Trophoblast cell (in vitro differentiated cells and primary cell): ENCODE measurements around the gene ARMC2.
A peak's percentile ranks its signal among the peaks of the same experiment; 100 is the strongest.

ENCODE experiments used
- DNase-seq, 2 donors: peaks; one replicate each; pipeline ENCODE4 v3.0.0-alpha.2; 2016
- H2AFZ ChIP-seq: 2 replicates; pipeline ENCODE4 v1.6.1; 2013; ENCODE audit warnings: low read length, moderate library complexity, mild to moderate bottlenecking; ENCODE audit not compliant: insufficient read depth, poor library complexity
- H2AK5ac ChIP-seq: 2 replicates; pipeline ENCODE4 v1.6.1; 2013; ENCODE audit warnings: mild to moderate bottlenecking, low read length
- H2BK120ac ChIP-seq: 2 replicates; pipeline ENCODE4 v1.6.1; 2013; ENCODE audit warnings: low read length, mild to moderate bottlenecking, moderate library complexity; ENCODE audit not compliant: insufficient read depth, poor library complexity
- H2BK12ac ChIP-seq: 2 replicates; pipeline ENCODE4 v1.6.1; 2013; ENCODE audit warnings: mild to moderate bottlenecking, low read length, moderate library complexity
- H2BK5ac ChIP-seq: 2 replicates; pipeline ENCODE4 v1.6.1; 2013; ENCODE audit warnings: low read length, low read depth, moderate library complexity, mild to moderate bottlenecking; ENCODE audit not compliant: poor library complexity
- H3K14ac ChIP-seq: 2 replicates; pipeline ENCODE4 v1.6.1; 2013; ENCODE audit warnings: mild to moderate bottlenecking, low read length
- H3K18ac ChIP-seq: 2 replicates; pipeline ENCODE4 v1.6.1; 2013; ENCODE audit warnings: mild to moderate bottlenecking, low read length
- H3K23ac ChIP-seq: 2 replicates; pipeline ENCODE4 v1.6.1; 2013; ENCODE audit warnings: low read length
- H3K27ac ChIP-seq: 2 replicates; pipeline ENCODE4 v1.5.1; 2013; ENCODE audit warnings: low read depth, mild to moderate bottlenecking, inconsistent platforms, low read length, moderate library complexity
- H3K27me3 ChIP-seq: 2 replicates; pipeline ENCODE4 v1.6.1; 2013; ENCODE audit warnings: inconsistent platforms, mild to moderate bottlenecking, low read length, moderate library complexity; ENCODE audit not compliant: insufficient read depth
- H3K36me3 ChIP-seq, 2 experiments: 1 replicate in 1 of 2; 2 replicates in 1 of 2; pipeline ENCODE4 v1.6.1; 2013; ENCODE audit warnings: low read length in 2 of 2, mild to moderate bottlenecking in 2 of 2, moderate library complexity in 1 of 2; ENCODE audit not compliant: insufficient read depth in 2 of 2, control insufficient read depth in 1 of 2
- H3K4ac ChIP-seq: 2 replicates; pipeline ENCODE4 v1.6.1; 2013; ENCODE audit warnings: low read depth, mild to moderate bottlenecking, low read length, moderate library complexity
- H3K4me1 ChIP-seq, 2 experiments: 1 replicate in 1 of 2; 2 replicates in 1 of 2; pipeline ENCODE4 v1.6.1; 2013; ENCODE audit warnings: low read length in 2 of 2, mild to moderate bottlenecking in 2 of 2, moderate library complexity in 1 of 2; ENCODE audit not compliant: insufficient read depth in 2 of 2, control insufficient read depth in 1 of 2
- H3K4me2 ChIP-seq: 2 replicates; pipeline ENCODE4 v1.6.1; 2013; ENCODE audit warnings: inconsistent platforms, mild to moderate bottlenecking, low read length, moderate library complexity
- H3K4me3 ChIP-seq: 2 replicates; pipeline ENCODE4 v1.5.1; 2013; ENCODE audit warnings: mild to moderate bottlenecking, low read depth, low read length, inconsistent platforms
- H3K79me1 ChIP-seq: one replicate; pipeline ENCODE4 v1.6.1; 2013; ENCODE audit warnings: low read length
- H3K79me2 ChIP-seq: 2 replicates; pipeline ENCODE4 v1.6.1; 2013; ENCODE audit warnings: low read length, mild to moderate bottlenecking; ENCODE audit not compliant: control insufficient read depth, insufficient read depth, poor library complexity
- H3K9ac ChIP-seq: 2 replicates; pipeline ENCODE4 v1.6.1; 2013; ENCODE audit warnings: mild to moderate bottlenecking, low read length
- H3K9me3 ChIP-seq: 2 replicates; pipeline ENCODE4 v1.6.1; 2013; ENCODE audit warnings: low read depth, mild to moderate bottlenecking, control low read depth, inconsistent platforms, low read length; ENCODE audit not compliant: insufficient read depth
- H4K12ac ChIP-seq: 2 replicates; pipeline ENCODE4 v1.6.1; 2013; ENCODE audit warnings: low read depth, mild to moderate bottlenecking, low read length, moderate library complexity
- H4K8ac ChIP-seq: 2 replicates; pipeline ENCODE4 v1.6.1; 2013; ENCODE audit warnings: low read depth, mild to moderate bottlenecking, low read length, moderate library complexity
- H4K91ac ChIP-seq: one replicate; pipeline ENCODE4 v1.6.1; 2013; ENCODE audit warnings: low read depth, mild to moderate bottlenecking, low read length, moderate library complexity
- WGBS: extraction: QIAGEN DNeasy Blood & Tissue Kit; methylation state at CpG from one replicate; pipeline ENCODE4 v1.1.7; 2013; ENCODE audit warnings: missing lambda C conversion rate; ENCODE audit not compliant: insufficient read length, insufficient coverage; ENCODE audit errors: extremely low coverage; 5-methylcytosine and 5-hydroxymethylcytosine counted together

ARMC2 gene

DNA sequence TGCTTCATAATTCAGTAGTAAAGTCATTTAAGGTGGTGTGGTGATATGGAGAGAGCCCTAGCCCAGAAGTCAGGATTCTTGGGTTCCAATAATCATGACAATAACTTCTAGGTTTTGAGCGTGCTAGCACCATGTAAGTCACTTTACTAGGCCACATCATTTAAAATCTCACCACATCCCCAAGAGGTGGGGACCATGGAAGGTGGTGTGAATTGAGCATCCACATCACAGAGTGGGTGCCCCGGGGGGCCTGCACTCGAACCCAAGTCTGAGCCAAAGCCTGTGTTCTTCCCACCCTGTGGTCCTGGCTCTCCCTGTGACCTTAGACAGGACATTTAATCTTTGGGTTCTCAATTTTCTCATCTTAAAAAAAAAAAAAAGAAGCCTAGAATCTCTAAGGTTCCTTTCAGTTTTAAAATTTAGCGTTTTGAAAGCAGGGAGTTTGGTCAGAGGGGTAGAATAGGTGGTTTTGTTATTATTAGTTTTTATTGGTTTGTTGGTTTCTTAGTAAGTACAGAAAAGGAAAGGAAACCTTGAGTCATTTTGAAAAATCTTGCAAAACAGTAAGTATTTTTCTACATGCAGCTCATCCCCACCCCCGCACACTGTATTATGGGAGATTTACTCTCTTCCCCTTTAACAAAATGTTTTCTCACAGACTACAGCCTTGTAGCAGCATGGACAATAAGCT, 26.4 kb downstream of the ARMC2 start:
- no CpG with 5 or more reads among the region's 5 CpGs for WGBS
- Histone ChIP-seq H4K12ac (no peak overlapping the region), H3K9ac (no peak overlapping the region), H2BK120ac (no peak overlapping the region), H3K23ac (no peak overlapping the region), H2BK12ac (no peak overlapping the region), H3K4me2 (no peak overlapping the region), H3K18ac (no peak overlapping the region), H2BK5ac (no peak overlapping the region), H3K79me2 (no peaks in the 10 kb centered on the region), H3K36me3 (no peaks in the 10 kb centered on the region), H3K4me3 (no peak overlapping the region), H3K79me1 (no peaks in the 10 kb centered on the region), H2AFZ (no peak overlapping the region), H2AK5ac (no peak overlapping the region), H3K9me3 (peaks cover 2% of the 10 kb centered on the region), H3K4ac (no peak overlapping the region), H3K4me1 (peaks cover 0 to 4% of the 10 kb centered on the region in 2 experiments), H3K27me3 (no peaks in the 10 kb centered on the region), H3K14ac (no peak overlapping the region), H3K27ac (no peak overlapping the region), H4K91ac (no peak overlapping the region), H4K8ac (no peak overlapping the region)
- DNase-seq, result peak in 1 of 2 donors; percentile 50

GRCh38 chr6:108875161-108875555, 26.9 kb downstream of the ARMC2 start:
- H3K4ac ChIP-seq, result no peak overlapping the region
- no peak overlapping the region for H3K27ac ChIP-seq
- peaks cover 2% of the 10 kb centered on the region for H3K9me3 ChIP-seq
- H3K36me3 ChIP-seq, result no peaks in the 10 kb centered on the region
- H3K14ac ChIP-seq, result no peak overlapping the region
- H3K4me1 ChIP-seq, result peaks cover 0 to 3% of the 10 kb centered on the region in 2 experiments
- H4K91ac ChIP-seq, result no peak overlapping the region
- no peaks in the 10 kb centered on the region for H3K79me2 ChIP-seq
- no peak overlapping the region for H4K8ac ChIP-seq
- no peak overlapping the region for H4K12ac ChIP-seq
- no peak overlapping the region for H2BK12ac ChIP-seq
- no peaks in the 10 kb centered on the region for H3K79me1 ChIP-seq
- H3K4me2 ChIP-seq, result no peak overlapping the region
- DNase-seq, result no peak
- H2AK5ac ChIP-seq, result no peak overlapping the region
- H3K18ac ChIP-seq, result no peak overlapping the region
- H3K4me3 ChIP-seq, result no peak overlapping the region
- no peak overlapping the region for H3K23ac ChIP-seq
- no peak overlapping the region for H2BK5ac ChIP-seq
- H3K27me3 ChIP-seq, result no peaks in the 10 kb centered on the region
- no peak overlapping the region for H2BK120ac ChIP-seq
- H2AFZ ChIP-seq, result no peak overlapping the region
- no peak overlapping the region for H3K9ac ChIP-seq

DNA sequence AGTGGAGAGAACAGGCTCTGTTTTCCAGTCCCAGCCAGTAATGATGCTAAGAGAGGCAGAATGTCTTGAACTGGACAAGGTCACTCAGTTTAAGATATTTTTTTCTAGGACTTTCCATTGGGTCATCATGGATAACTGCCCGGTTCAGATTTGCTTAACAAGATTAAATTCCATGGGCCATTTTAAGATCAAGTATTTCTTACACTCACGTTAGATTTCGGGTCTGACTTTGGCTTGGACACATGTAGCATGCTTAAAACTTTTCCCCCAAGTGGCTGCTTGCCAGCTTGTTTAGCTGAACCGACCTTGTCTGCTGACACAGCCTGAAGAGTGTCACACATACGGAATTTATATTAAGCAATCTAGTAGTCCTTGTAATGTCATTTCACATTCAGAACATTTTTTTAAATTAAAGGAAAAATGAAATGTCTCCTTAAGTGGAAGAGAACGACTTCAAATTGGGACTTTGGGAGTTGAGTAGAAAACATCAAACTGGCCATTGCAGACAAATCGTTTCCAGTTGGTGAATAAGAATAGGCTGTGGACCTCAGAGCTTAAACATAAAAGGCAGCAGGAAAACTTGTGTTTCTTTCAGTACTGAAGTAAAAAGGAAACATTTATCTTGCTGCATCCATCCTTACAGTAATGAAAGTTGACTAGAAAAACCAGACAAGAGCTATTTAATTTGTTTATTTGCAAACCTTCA, 29.0 kb downstream of the ARMC2 start:
- Histone ChIP-seq H3K36me3 (no peaks in the 10 kb centered on the region), H3K4me2 (no peak overlapping the region), H3K9me3 (peaks cover 2% of the 10 kb centered on the region), H3K18ac (no peak overlapping the region), H2BK12ac (no peak overlapping the region), H3K4ac (no peak overlapping the region), H3K27ac (no peak overlapping the region), H4K8ac (no peak overlapping the region), H3K79me1 (no peaks in the 10 kb centered on the region), H3K4me1 (peaks cover 0 to 3% of the 10 kb centered on the region in 2 experiments), H3K27me3 (no peaks in the 10 kb centered on the region), H3K14ac (no peak overlapping the region), H3K79me2 (no peaks in the 10 kb centered on the region), H2AK5ac (no peak overlapping the region), H4K91ac (no peak overlapping the region), H3K9ac (no peak overlapping the region), H2AFZ (no peak overlapping the region), H4K12ac (no peak overlapping the region), H3K23ac (no peak overlapping the region), H3K4me3 (no peak overlapping the region), H2BK120ac (no peak overlapping the region), H2BK5ac (no peak overlapping the region)
- WGBS, result no CpG with 5 or more reads among the region's 7 CpGs
- DNase-seq, result peak in 1 of 2 donors; percentile 65

GRCh38 chr6:108878942-108879341, 30.7 kb downstream of the ARMC2 start:
- no peaks in the 10 kb centered on the region for H3K79me1 ChIP-seq
- peaks cover 1% of the 10 kb centered on the region for H3K9me3 ChIP-seq
- no peaks in the 10 kb centered on the region for H3K79me2 ChIP-seq
- H3K23ac ChIP-seq, result no peak overlapping the region
- no peak overlapping the region for H3K9ac ChIP-seq
- no peak overlapping the region for H3K18ac ChIP-seq
- no peak for DNase-seq
- no peak overlapping the region for H3K4ac ChIP-seq
- H3K27me3 ChIP-seq, result no peaks in the 10 kb centered on the region
- no peak overlapping the region for H2BK5ac ChIP-seq
- no peak overlapping the region for H2AK5ac ChIP-seq
- H3K14ac ChIP-seq, result no peak overlapping the region
- no peak overlapping the region for H4K8ac ChIP-seq
- H4K91ac ChIP-seq, result no peak overlapping the region
- no peak overlapping the region for H2AFZ ChIP-seq
- no peak overlapping the region for H2BK120ac ChIP-seq
- no CpG with 5 or more reads among the region's 2 CpGs for WGBS
- H3K4me2 ChIP-seq, result no peak overlapping the region
- H3K4me1 ChIP-seq, result no peaks in the 10 kb centered on the region
- H3K27ac ChIP-seq, result no peak overlapping the region
- no peak overlapping the region for H4K12ac ChIP-seq
- no peak overlapping the region for H2BK12ac ChIP-seq
- no peak overlapping the region for H3K4me3 ChIP-seq
- H3K36me3 ChIP-seq, result no peaks in the 10 kb centered on the region
